ENCODE results near the gene ROCK2.

GRCh38 chr2:11389551-11390398 is 45.3 kb upstream of the ROCK2 start:
- TF ChIP-seq POLR2A (IDR thresholded peaks at IDR 0.05), result no peak
- TF ChIP-seq CTCF (IDR thresholded peaks at IDR 0.05), result no peak
